ENCODE measurements around the gene GNG11.

GRCh38 chr7:93957767-93958166 lies 36.2 kb downstream of the GNG11 start:
- no peak for TF ChIP-seq POLR2A (IDR thresholded peaks at IDR 0.05; ENCODE audit: low read depth, low read length)
- TF ChIP-seq, protein P1, sequence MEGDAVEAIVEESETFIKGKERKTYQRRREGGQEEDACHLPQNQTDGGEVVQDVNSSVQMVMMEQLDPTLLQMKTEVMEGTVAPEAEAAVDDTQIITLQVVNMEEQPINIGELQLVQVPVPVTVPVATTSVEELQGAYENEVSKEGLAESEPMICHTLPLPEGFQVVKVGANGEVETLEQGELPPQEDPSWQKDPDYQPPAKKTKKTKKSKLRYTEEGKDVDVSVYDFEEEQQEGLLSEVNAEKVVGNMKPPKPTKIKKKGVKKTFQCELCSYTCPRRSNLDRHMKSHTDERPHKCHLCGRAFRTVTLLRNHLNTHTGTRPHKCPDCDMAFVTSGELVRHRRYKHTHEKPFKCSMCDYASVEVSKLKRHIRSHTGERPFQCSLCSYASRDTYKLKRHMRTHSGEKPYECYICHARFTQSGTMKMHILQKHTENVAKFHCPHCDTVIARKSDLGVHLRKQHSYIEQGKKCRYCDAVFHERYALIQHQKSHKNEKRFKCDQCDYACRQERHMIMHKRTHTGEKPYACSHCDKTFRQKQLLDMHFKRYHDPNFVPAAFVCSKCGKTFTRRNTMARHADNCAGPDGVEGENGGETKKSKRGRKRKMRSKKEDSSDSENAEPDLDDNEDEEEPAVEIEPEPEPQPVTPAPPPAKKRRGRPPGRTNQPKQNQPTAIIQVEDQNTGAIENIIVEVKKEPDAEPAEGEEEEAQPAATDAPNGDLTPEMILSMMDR (IDR thresholded peaks at IDR 0.05; ENCODE audit: extremely low read depth in 1 of 2, insufficient read depth in 1 of 2, low read depth in 1 of 2, low read length in 2 of 2), result no peak
